COR-L47 (cell line): ENCODE measurements around the gene MDFIC.
"Not testable (repeated sequence)": the region's sequence is repeated elsewhere in the genome, so short reads cannot be mapped to it uniquely, and the experiment has no call there.

Experiments
- DNase-seq: peaks from one replicate; lab custom pipeline; 2025; lab: John Stamatoyannopoulos, UW

Gene MDFIC, protein sequence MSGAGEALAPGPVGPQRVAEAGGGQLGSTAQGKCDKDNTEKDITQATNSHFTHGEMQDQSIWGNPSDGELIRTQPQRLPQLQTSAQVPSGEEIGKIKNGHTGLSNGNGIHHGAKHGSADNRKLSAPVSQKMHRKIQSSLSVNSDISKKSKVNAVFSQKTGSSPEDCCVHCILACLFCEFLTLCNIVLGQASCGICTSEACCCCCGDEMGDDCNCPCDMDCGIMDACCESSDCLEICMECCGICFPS

DNA sequence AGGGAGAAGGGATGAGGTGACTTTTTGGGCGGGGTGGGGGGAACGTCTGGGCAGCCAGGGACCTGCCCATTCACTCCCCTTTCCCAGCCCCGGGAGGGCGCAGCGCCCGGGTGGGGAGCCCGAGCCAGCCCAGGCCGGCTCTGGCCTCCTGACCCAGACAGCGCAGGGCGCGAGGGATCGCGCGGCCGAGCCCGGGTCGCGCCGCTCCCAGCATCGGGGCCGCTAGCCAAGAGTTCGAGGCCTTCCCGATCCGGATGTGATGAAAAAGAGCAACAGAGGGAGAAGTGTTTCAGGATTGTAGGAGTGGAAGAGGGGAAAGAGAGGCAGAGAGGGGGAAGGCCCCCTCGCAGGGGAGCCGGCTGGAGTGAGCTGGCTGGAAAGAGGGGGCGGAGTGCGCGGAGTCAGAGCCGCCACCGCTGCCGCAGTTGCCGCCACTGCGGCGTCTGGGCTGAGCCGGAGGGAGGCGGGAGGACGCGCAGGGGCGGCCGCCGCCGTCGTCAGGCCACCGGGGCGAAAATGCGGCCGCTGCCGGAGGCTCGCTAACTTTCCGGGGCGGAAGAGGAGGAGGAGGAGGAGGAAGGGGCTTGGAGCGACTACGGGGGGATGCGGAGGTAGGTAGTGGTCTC is at the start of gene MDFIC:
Gene MDFIC, plus strand, starts transcription at position 69 of the 626 bp plus-strand sequence. CDS start 940 bp downstream, outside the sequence.
- peak; percentile 14 for DNase-seq

DNA sequence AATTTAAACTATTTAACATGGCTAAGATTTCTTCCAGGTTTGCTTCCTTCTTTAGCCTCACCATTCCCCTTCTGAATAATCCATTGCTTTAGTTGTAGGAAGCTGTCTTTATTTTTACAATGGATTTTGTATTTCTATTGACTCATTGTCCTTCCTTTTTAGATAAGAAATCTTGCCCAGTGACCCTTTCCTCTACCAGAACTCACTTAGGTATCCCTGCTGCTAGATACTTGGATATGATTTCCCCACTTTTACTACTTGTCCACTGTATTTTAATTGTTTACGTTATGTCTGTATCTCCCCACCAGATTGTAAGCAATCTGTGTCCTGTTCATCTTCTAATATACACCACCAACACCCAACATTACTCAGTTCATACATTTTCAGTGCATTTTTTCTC is 47.7 kb upstream of the MDFIC start:
- DNase-seq = no peak

DNA sequence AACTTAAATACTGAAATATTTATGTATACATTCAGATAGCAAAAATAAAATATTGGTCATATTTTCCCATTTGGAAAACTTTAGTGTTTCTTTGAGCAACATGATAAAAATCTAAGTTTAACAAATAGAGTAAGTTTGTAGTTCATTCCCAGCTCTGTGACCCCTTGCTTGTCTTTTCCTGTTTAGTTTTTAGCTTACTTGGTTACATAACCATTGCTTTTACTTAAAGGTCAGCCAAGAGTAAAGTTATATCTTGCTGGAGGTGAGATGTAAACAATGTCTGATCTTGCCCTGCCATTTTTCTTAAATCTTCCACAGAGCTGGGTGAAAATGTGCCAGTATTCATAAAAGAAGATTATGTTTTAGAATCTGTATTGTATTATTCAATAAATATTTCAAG is 46.7 kb upstream of the MDFIC start:
- no peak for DNase-seq

DNA sequence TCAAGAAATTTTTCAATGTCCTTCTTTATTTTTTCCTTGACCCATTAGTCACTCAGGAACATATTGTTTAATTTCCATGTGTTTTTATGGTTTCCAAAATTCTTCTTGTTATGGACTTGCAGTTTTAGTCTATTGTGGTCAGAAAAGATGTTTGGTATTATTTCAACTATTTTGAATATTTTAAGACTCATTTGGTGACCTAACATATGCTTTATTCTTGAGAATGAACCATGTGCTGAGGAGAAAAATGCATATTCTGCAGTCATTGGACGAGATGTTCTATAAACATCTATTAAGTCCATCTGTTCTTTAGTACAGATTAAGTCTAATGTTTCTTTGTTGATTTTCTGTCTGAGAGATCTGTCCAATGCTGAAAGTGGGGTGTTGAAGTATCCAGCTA is 42.3 kb upstream of the MDFIC start:
- no peak for DNase-seq

DNA sequence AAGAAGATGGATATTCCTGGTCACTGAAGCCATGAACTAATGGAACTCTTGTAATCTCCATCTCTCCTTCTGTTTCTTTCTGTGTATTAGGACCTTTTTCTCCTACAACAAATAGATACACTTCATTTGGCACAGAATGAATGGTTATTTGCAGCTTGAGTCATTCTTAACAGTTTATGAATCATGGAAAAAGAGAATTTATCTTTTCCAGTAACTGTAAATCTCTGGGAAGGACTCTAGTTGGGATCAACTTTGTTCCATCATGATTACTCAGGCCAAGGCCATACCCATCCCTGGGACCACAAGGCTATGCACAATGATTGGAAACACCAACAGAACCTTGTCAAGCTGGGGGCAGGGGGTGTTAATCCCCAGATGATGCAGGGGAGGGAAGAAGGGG is 36.1 kb upstream of the MDFIC start:
- no peak for DNase-seq

DNA sequence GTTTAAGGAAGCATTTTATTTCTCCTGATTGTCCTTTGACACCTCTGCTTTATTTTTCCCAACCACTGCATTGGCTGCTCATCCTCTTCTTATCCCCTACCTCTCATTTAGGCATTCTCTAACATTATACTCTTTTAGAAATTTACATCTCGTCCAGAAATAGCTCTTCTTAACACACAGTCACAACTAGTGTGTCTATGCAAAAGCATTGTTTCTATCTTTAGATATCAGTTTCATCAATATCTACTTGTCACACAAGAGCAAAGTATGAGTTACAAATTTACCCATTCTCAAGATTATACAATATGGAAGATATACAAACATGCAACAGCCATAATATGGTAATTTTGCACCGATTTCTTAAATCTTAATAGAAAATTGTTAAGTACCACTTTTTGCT is 35.7 kb upstream of the MDFIC start:
- no peak for DNase-seq

DNA sequence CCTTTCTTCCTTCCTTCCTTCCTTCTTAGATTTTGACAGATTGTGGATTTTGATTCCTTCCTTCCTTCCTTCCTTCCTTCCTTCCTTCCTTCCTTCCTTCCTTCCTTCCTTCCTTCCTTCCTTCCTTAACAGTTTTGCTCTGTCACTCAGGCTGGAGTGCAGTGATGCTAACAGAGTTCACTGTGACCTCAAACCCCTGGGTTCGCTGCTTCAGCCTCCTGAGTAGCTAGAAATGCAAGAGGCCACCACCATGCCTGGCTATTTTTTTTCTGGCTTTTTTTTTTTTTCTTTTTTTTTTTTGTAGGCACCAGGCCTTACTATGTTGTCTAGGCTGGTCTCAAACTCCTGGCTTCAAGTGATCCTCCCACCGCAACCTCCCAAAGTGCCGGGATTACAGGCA is 32.8 kb upstream of the MDFIC start:
- not testable (repeated sequence) for DNase-seq

DNA sequence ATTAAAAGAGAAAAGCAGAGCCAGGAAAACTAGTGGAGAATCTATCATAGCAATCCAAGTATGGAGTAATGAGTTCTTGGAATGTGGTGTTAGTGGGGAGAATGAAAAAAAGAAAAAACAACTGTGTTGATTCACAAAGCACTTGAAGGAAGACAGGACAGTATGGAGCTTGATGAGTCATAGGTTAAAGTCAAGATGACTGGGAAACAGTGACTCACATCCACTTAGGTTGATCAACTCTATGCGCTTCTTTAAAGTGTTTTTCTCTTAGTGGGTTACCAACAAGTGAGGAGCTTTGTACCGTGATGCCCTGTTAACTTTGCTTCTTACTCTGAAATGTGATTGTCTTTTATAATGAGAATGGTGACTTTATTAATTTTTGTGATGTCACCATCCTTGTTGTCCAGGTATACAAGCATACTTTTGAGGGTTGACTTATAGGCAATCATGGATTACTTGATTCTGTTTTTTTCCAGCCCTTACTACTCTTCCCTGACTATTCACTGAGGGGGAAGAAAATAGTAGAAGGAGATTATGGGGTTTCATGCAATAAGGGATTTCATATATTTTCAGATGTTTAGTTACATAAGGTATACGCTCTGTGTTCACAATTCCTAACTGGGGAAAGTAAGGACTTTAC is 32.1 kb upstream of the MDFIC start:
- DNase-seq = no peak

DNA sequence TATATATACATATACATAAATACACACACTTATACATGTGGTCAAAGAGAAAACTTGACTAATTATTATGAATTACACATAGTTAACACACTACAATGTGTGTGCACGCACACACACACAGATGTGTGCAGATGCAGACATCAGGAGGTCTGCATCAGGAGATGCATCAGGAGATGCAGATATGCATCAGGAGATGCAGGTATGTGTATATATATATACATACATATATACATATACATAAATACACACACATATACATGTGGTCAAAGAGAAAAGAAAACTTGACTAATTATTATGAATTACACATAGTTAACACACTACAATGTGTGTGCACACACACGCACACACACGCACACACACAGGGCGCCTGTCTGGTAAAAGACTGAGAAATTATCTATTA is 31.3 kb upstream of the MDFIC start:
- no peak for DNase-seq

DNA sequence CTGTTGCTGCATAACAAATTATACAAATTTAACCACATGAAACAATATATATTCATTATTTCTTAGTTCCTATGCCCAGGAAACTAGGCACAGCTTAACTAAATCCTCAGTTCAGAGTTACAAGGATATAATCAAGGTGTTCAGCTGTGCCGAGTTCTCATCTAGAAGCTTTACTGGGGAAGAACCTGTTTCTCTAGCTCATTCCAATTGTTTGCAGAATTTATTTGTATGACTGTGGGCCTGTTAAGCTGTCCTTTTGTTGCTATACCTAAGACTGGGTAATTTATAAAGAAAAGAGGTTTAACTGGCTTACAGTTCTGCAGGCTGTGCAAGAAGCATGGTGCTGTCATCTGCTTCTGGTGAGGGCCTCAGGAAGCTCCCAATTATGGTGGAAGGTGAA is 21.8 kb upstream of the MDFIC start:
- DNase-seq = no peak

DNA sequence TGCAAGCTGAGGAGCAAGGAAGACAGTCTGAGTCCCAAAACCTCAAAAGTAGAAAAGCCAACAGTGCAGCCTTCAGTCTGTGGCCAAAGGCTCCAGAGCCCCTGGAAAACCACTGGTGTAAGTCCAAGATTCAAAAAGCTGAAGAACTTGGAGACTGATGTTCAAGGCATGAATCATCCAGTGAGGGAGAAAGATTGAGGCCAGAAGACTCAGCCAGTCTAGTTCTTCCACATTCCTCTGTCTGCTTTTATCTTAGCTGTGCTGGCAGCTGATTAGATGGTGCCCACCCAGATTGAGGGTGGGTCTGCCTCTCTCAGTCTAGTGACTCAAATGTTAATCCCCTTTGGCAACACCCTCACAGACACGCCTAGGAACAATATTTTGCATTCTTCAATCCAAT is 20.1 kb upstream of the MDFIC start:
- no peak for DNase-seq

DNA sequence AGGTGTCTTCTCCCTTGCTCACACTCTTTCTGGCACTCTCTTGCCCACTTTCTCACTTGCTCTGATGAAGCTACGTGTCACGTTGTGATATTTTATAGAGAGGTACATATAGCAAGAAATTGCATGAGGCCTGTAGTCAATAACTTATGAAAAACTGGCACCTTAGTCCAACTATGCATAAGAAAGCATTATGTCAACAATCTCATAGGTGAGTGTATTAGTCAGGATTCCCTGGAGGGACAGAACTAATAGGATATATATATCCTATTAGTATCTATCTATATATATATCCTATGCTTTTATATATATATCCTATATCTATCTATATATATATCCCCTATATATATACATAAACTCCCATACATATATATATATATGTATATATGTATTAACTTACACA is 18.8 kb upstream of the MDFIC start:
- no peak for DNase-seq

DNA sequence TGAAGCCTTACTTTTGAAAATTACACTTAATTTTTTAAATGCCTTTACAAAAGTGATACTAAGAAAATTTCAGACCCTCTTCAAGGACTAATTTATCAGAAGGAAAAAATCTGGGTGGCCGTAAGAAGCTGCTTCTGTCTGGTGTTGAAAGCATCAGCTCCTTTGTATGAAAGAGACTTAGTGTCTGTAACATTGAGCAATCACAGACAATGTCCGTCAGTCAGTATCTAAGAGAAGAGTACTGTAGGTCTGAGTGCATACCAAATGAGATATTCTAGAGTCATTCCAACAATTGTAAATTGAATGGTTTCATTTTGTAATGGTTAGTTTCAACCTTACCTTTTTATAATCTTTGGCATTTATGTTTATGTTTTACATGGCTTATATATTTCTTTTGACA is 11.1 kb upstream of the MDFIC start:
- DNase-seq = no peak

DNA sequence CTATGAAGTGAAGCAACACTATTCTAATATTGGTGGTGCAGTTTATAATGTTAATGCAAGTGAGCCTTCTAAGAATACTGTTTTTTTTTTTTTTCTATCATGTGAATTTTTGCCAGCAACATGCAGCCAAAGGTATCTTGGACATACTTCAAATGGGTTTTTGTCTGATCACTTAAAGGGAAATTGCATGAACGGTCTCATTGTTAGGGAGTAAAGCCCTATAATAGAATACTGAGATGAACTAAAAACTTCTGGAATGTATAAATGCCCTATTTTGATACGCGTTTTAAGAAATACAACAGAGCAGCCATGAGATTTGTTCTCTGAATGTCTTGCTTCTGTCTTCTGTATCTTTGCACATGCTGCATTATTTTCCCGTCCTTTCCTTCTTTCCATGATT is 10.5 kb upstream of the MDFIC start:
- no peak for DNase-seq

DNA sequence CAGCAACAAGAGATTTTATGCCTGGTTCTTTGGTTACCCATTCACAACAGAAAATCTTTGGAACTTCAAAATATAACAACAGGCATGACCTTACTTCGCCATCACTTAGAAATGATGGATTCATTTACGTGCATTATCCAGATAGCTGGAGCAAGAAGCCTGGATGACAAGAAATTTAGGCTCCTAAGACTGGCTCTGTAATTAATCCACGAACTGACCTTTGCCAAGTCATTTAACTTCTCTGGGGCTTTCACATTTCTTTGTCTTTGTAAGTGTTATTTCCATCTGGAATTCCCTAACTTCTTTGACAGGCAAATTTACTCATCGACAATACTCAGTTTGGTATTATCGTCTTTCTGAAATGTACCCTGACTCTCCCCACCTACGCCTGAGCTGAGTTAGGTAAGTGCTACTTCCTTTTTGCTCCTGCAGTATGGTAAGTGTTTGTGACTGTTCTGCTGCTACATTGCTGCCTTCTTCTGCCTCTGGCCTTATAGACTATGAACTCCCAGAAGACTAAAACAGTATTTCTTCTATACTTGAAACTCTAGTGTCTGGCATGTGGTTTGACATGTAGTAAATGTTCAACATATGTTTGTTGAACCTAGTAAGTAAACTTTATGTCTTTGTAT is 5.5 kb upstream of the MDFIC start:
- no peak for DNase-seq

DNA sequence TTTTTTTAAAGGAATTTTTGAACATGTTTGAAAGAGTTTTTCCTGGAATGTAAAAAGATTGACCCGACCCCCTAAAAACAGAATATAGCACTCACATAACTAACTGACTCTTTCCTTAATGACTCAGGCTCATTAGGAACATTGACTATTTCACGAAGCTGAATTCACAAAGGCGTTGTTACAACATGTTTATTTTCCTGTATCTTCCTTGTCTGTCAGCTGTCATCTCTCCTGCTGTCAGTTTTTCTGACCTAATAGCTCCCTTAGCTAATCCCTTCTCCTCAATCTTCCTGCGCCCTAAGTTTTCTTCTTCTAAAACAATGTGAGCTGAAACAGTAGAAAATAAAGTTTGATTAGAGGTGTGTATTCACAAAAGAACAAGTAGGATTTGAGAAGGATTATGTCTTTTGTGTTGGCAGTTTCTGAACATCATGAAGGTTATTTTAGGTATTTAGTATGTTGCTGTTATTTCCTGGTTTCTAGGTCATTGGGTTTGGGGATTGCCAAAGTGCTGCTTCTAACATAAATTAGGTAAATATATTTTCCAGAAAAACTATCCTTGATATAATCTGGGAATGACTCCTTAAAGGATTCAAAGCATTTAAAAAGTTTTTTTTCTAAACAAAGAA is 4.6 kb upstream of the MDFIC start:
- DNase-seq = no peak

DNA sequence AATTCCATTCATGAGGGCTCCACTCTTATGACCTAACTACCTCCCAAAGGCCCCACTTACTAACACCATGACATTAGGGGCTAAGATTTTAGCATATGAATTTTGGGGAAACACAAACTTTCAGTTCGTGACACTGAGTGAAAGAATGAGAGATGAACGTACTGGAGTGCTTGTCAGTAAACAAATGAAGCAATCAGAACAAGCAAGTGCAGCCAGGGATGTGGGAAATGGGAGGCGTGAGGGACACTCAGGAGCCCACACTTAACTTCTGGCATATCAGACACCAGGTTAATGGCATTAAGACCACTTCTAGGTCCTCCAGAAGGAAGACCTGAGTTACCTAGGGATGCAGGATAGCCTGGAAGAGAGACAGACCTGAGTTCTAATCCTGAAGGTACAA is 2.3 kb upstream of the MDFIC start:
- no peak for DNase-seq

DNA sequence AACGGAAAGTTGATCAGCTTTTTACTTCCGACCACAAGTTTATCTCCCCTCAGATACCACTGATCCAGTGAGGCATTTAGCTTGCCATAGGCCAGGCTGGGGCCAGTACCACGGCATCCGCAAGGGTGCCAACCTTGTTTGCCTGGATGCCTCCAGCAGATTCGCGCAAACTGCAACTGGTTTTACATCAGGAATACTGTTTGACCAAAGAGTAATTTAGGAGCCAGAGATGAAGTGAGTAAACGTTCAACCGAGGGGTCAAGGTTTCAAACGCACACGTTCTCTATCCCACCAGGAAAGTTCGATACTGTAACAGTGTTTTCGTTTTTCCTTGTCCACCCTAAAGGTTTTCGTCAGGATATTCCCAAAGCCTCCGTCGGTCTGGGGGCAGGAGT is 266 bp upstream of the MDFIC start:
- no peak for DNase-seq

DNA sequence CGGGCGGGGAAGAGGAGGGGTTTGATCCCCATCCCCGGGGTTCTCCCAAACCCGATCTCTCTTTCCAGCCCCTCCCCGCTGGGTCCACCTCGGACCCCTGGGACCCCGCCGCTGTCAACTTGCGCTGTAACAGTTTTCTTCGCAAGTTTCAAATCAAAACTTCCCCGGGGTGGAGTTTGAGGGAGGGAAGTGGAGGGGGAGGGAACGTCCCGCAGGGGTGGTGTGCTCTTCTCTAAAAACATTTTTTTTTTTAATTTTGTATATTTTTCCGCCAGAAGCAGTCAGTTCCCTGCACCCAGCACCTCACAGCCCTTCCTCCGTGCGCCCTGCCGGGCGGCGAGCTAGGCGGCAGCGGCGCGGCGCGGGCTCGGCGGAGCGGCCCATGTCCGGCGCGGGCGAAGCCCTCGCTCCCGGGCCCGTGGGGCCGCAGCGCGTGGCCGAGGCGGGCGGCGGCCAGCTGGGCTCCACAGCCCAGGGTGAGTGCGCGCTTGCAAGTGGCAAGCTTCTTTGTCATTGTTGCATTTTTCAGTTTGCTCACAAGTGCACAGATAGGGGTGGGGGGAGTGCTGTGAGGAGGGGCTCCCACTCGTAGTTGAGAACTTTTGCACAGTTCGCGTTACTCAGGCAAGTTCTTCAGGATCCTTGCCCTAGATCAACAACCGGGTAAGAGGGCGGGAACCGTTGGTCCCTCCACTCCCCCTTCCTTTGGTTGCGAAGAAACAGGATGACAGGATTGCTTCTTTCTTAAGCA is 933 bp downstream of the MDFIC start:
- DNase-seq = no peak

DNA sequence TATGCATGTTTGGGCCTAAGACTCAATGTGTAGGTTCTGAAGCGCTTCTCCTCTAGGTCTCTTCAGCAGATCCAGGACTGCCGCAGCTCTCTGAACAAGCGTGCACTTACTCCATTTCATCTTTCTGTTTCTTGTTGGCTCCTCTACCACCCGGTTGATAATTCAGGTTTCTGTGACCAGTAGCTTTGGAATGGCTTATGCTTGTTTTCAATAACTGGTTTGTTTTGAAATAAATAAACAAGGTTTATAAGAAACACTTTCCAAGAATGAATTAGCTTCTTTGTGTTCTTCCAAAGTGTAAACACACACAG is 1.5 kb downstream of the MDFIC start:
- no peak for DNase-seq

DNA sequence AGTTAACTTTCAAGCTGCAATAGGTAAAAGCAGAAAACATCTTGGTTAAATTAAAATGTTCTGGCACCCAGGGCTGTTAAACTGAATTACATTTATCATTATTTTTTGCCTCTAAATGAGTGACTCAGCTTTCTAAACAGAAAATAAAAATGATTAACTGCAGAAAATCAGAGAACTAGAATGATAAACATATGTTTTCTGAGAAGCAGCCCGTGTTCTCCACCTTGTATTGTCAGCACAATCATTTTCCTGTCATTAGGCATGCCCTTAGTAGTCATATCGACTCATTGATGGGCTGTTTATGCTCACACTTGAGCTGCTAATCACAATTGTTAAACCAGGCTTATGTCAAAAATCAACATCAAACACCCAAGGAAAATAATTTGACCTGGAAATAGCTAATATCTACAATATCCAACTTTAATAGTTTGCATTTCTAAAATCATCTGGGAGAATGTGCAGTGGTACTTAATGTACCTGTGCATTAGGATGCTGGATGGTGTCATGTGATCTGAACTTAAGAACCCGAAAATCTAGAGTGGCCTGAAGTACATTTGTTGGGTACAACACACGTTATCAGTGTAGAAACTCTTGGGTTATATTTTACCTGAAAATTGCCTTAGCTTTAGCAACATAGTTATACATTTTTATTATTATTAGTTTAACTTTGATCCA is 2.3 kb downstream of the MDFIC start:
- DNase-seq = no peak

DNA sequence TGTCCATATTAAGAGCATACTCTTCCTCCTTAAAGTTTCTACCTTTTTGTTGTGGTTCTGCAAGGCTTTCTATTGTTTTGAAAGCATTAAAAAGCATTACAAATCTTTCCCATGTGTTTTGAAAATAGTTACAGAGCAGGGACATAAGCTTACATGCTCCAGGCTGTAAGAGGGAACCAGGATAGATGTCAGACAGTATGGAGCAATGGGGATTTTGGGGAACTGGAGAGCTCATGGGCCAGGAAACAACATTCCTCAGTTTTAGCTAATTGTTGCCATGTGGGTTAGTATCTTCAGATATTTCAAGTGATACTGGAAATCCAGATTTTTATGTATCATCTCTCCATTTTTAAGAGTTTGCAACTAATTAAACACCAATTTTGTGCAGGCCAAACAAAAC is 3.5 kb downstream of the MDFIC start:
- no peak for DNase-seq
